IgD-negative memory B cell (primary cell): ENCODE measurements around the gene SPATA33. TPM values are rescaled to one million over a fixed set of nuclear protein-coding genes. Genes with fewer than 3 reads are reported as not detected.
"Not testable (repeated sequence)": the region's sequence is repeated elsewhere in the genome, so short reads cannot be mapped to it uniquely, and the experiment has no call there.

ENCODE experiments used
- H3K27ac Mint-ChIP-seq, 3 donors: one replicate each; pipeline ENCODE4 v1.8.0; 2020 to 2022; ENCODE audit warnings: mild to moderate bottlenecking in 3 of 3, mixed read lengths in 3 of 3, moderate library complexity in 1 of 3
- H3K27me3 Mint-ChIP-seq: one replicate; pipeline ENCODE4 v1.8.0; 2021; ENCODE audit warnings: mixed read lengths
- H3K36me3 Mint-ChIP-seq: one replicate; pipeline ENCODE4 v1.8.0; 2020; ENCODE audit warnings: mild to moderate bottlenecking, mixed read lengths
- H3K4me1 Mint-ChIP-seq, 3 donors: one replicate each; pipeline ENCODE4 v1.8.0; 2020 to 2022; ENCODE audit warnings: mixed read lengths in 3 of 3, mild to moderate bottlenecking in 1 of 3
- H3K4me3 Mint-ChIP-seq, 4 donors: one replicate each; pipeline ENCODE4 v1.8.0; 2020 to 2022; ENCODE audit warnings: mild to moderate bottlenecking in 4 of 4, mixed read lengths in 4 of 4, moderate library complexity in 3 of 4
- H3K9me3 Mint-ChIP-seq, 3 donors: one replicate each; pipeline ENCODE4 v1.8.0; 2020 to 2021; ENCODE audit warnings: mixed read lengths in 3 of 3, mild to moderate bottlenecking in 1 of 3
- polyA plus RNA-seq: library from polyadenylated mRNA; unstranded; fragments of 300-500 nt; fragmentation: Illumina TruSeq; gene quantifications from one replicate; pipeline ENCODE4 v1.2.3, GENCODE V29; 2021

Gene SPATA33
- polyA plus RNA-seq, 1 donor from 2014 or later, result 3.5 TPM

GRCh38 chr16:89642574-89642973 lies 15.1 kb upstream of the SPATA33 start:
- Mint-ChIP-seq H3K27me3 (peaks cover 9% of the 10 kb centered on the region), H3K27ac (no peak overlapping the region), H3K36me3 (no peaks in the 10 kb centered on the region), H3K4me3 (no peak overlapping the region), H3K4me1 (peaks cover 4 to 6% (median 5%) of the 10 kb centered on the region in 3 donors), H3K9me3 (no peaks in the 10 kb centered on the region)

GRCh38 chr16:89643769-89644300 lies 13.8 kb upstream of the SPATA33 start:
- H3K27ac Mint-ChIP-seq, result no peak overlapping the region
- H3K4me1 Mint-ChIP-seq, result peaks cover 4 to 6% (median 5%) of the 10 kb centered on the region in 3 donors
- no peaks in the 10 kb centered on the region for H3K36me3 Mint-ChIP-seq
- peaks cover 9% of the 10 kb centered on the region for H3K27me3 Mint-ChIP-seq
- no peaks in the 10 kb centered on the region for H3K9me3 Mint-ChIP-seq
- H3K4me3 Mint-ChIP-seq, result no peak overlapping the region

DNA sequence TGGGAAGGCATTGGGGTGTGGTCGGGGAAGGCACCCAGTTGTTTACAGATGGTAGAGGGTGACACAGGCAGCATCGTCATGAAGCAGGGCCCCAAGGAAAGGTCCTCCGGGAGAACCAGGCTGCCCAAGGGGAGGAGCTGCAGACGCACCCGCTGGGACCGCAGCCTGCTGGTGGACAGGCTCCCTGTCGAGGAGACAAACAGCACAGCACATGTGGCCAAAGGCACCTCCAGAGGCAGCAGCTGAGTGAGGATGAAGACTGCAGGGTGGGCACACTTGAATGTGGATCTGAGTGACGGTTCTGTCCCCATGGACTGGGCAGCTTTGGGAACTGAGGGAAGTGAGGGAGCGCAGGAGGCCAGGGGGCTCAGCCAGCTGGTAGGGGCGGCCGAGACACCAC lies 12.5 kb upstream of the SPATA33 start:
- Mint-ChIP-seq H3K4me3 (no peak overlapping the region), H3K27ac (no peak overlapping the region), H3K36me3 (no peaks in the 10 kb centered on the region), H3K27me3 (peaks cover 9% of the 10 kb centered on the region), H3K4me1 (peaks cover 4 to 9% (median 5%) of the 10 kb centered on the region in 3 donors), H3K9me3 (no peaks in the 10 kb centered on the region)

DNA sequence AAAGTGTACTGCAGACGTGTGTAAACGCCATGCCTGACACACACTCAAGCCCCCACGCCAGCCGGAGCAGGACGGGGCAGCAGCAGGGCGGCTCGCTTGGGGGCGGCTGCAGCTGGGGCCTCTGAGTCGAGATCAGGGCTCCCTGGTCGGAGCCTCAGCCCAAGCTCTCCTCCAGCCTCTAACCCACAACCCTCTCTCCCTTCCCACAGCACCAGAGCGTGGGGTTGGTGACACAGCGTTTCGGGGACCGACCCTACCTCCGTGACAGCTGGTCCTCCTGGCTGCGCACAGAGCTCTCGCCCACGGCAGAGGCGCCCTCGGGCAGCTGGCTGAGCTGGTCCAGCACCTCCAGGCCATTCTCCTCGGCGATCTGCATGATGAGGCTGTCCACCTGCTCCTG lies 11.4 kb upstream of the SPATA33 start:
- Mint-ChIP-seq H3K4me3 (peak overlapping the region in 1 of 4 donors; percentile 32), H3K27ac (no peak overlapping the region), H3K4me1 (peaks cover 0 to 4% (median 0%) of the 10 kb centered on the region in 3 donors)

DNA sequence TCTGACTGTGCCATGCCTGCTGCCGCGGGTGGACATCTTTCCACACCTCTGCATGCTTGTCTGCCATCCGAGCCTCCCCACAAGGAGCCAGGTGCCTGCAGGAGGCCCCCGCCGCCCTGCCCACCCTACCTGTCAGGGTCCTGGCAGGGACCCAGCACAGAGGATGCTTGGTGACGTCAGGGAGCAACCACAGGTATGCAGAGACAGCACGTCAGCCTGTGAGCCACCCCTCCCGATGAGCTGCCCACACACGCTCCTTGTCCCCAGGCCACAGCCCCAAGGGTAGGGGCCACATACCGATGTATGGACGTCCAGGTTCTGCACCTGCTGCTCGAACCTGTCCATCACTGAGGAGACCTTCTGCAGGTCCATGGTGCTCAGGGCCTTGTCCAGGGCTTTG lies 10.7 kb upstream of the SPATA33 start:
- Mint-ChIP-seq H3K9me3 (no peaks in the 10 kb centered on the region), H3K27me3 (no peaks in the 10 kb centered on the region), H3K36me3 (no peaks in the 10 kb centered on the region), H3K4me1 (peaks cover 0 to 3% (median 0%) of the 10 kb centered on the region in 3 donors), H3K4me3 (no peak overlapping the region), H3K27ac (no peak overlapping the region)

More for the DNA sequence above, 11.4 kb upstream of the SPATA33 start:
- Mint-ChIP-seq H3K9me3 (no peaks in the 10 kb centered on the region), H3K27me3 (no peaks in the 10 kb centered on the region), H3K36me3 (no peaks in the 10 kb centered on the region)

- H3K27ac Mint-ChIP-seq, result no peak overlapping the region
- H3K36me3 Mint-ChIP-seq, result no peaks in the 10 kb centered on the region
- peak overlapping the region in 1 of 4 donors; percentile 40 for H3K4me3 Mint-ChIP-seq
- H3K4me1 Mint-ChIP-seq, result peaks cover 0 to 15% (median 11%) of the 10 kb centered on the region in 3 donors
- no peaks in the 10 kb centered on the region for H3K9me3 Mint-ChIP-seq
- H3K27me3 Mint-ChIP-seq, result no peaks in the 10 kb centered on the region
Measured at GRCh38 chr16:89651584-89651983, 6.1 kb upstream of the SPATA33 start.

- Mint-ChIP-seq H3K9me3 (no peaks in the 10 kb centered on the region), H3K4me1 (peaks cover 0 to 21% (median 17%) of the 10 kb centered on the region in 3 donors), H3K4me3 (peak overlapping the region in 3 of 4 donors; percentile 17 to 89 (median 55)), H3K27ac (peak overlapping the region in 1 of 3 donors; percentile 74), H3K36me3 (no peaks in the 10 kb centered on the region), H3K27me3 (no peaks in the 10 kb centered on the region)
Measured at GRCh38 chr16:89653656-89654295, 3.9 kb upstream of the SPATA33 start.

GRCh38 chr16:89655062-89655643 lies 2.5 kb upstream of the SPATA33 start:
- no peaks in the 10 kb centered on the region for H3K36me3 Mint-ChIP-seq
- H3K4me1 Mint-ChIP-seq, result peaks cover 0 to 21% (median 18%) of the 10 kb centered on the region in 3 donors
- peak overlapping the region in 2 of 4 donors; percentile 73 to 79 for H3K4me3 Mint-ChIP-seq
- H3K27me3 Mint-ChIP-seq, result no peaks in the 10 kb centered on the region
- H3K27ac Mint-ChIP-seq, result peak overlapping the region in 1 of 3 donors; percentile 39
- no peaks in the 10 kb centered on the region for H3K9me3 Mint-ChIP-seq

- H3K27ac Mint-ChIP-seq, result peak overlapping the region; percentile 32 to 71 (median 64)
- H3K9me3 Mint-ChIP-seq, result no peaks in the 10 kb centered on the region
- peak overlapping the region; percentile 79 to 95 (median 88) for H3K4me3 Mint-ChIP-seq
- no peaks in the 10 kb centered on the region for H3K27me3 Mint-ChIP-seq
- H3K4me1 Mint-ChIP-seq, result peaks cover 0 to 21% (median 19%) of the 10 kb centered on the region in 3 donors
- H3K36me3 Mint-ChIP-seq, result no peaks in the 10 kb centered on the region
Measured at GRCh38 chr16:89656435-89657121, 1.1 kb upstream of the SPATA33 start.

- Mint-ChIP-seq H3K4me3 (peak overlapping the region; percentile 83 to 95 (median 89)), H3K36me3 (peaks cover 1% of the 10 kb centered on the region), H3K27me3 (no peaks in the 10 kb centered on the region), H3K9me3 (no peaks in the 10 kb centered on the region), H3K4me1 (peaks cover 0 to 21% (median 19%) of the 10 kb centered on the region in 3 donors), H3K27ac (peak overlapping the region; percentile 67 to 93 (median 74))
Measured at GRCh38 chr16:89658221-89658879, 714 bp downstream of the SPATA33 start.

DNA sequence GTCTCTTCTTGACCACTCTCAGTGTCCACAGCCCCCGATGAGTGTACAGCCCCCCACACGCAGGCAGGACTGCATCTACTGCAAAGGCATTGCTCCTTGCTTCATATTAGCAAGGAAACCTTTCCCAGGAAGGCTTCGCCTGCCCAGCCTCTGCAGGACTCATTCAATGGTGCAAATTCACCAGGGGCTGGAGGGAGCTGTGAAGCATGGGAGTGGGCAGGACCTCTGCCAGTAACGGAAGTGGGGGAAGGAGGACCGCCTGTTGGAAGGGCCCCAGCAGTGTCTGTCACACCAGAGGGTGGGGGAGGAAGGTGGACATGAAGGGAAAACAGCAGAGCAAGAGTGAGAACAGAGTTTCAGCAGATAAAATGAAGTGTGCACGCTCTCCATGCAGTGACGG lies 2.5 kb downstream of the SPATA33 start:
- no peaks in the 10 kb centered on the region for H3K9me3 Mint-ChIP-seq
- H3K4me3 Mint-ChIP-seq, result peak overlapping the region in 1 of 4 donors; percentile 83
- peaks cover 3% of the 10 kb centered on the region for H3K36me3 Mint-ChIP-seq
- no peaks in the 10 kb centered on the region for H3K27me3 Mint-ChIP-seq
- H3K4me1 Mint-ChIP-seq, result peaks cover 0 to 20% (median 14%) of the 10 kb centered on the region in 3 donors
- peak overlapping the region in 1 of 3 donors; percentile 45 for H3K27ac Mint-ChIP-seq

- H3K27ac Mint-ChIP-seq, result peak overlapping the region in 1 of 3 donors; percentile 14
- H3K27me3 Mint-ChIP-seq, result no peaks in the 10 kb centered on the region
- no peaks in the 10 kb centered on the region for H3K9me3 Mint-ChIP-seq
- H3K4me1 Mint-ChIP-seq, result peaks cover 0 to 16% (median 9%) of the 10 kb centered on the region in 3 donors
- H3K36me3 Mint-ChIP-seq, result peaks cover 3% of the 10 kb centered on the region
- peak overlapping the region in 1 of 4 donors; percentile 59 for H3K4me3 Mint-ChIP-seq
Measured at GRCh38 chr16:89661215-89661614, 3.6 kb downstream of the SPATA33 start.

DNA sequence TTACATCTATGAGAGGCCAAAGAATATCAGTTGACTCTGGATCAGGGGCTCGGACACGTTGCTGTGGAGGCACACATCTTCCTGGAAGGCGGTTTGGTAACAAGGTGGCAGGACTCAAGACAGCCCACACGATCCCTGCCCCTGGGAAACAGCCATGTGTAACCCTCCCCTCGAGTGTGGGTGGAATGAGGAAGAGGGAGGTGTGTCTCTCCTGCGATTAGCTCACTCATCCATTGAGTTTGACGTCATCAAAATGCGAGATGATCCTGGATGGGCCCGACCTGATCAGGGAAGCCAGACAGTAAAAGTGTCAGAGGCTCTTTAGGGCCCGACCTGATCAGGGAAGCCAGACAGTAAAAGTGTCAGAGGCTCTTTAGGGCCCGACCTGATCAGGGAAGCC lies 6.6 kb downstream of the SPATA33 start:
- not testable (repeated sequence) for H3K9me3 Mint-ChIP-seq, H3K4me1 Mint-ChIP-seq, H3K27me3 Mint-ChIP-seq, H3K4me3 Mint-ChIP-seq, H3K36me3 Mint-ChIP-seq
- H3K27ac Mint-ChIP-seq, result peak overlapping the region in 1 of 3 donors; percentile 21

DNA sequence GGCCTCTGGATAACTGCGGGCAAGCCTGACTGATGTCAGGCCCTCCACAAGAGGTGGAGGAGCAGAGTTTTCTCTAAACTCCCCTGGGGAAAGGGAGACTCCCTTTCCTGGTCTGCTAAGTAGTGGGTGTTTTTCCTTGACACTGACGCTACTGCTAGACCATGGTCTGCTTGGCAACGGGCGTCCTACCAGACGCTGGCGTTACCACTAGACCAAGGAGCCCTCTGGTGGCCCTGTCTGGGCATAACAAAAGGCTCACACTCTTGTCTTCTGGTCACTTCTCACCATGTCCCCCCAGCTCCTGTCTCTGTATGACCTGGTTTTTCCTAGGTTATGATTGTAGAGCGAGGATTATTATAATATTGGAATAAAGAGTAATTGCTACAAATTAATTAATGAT lies 9.4 kb downstream of the SPATA33 start:
- H3K27me3 Mint-ChIP-seq, H3K36me3 Mint-ChIP-seq, H3K9me3 Mint-ChIP-seq, H3K27ac Mint-ChIP-seq, H3K4me3 Mint-ChIP-seq, H3K4me1 Mint-ChIP-seq: not testable (repeated sequence)

DNA sequence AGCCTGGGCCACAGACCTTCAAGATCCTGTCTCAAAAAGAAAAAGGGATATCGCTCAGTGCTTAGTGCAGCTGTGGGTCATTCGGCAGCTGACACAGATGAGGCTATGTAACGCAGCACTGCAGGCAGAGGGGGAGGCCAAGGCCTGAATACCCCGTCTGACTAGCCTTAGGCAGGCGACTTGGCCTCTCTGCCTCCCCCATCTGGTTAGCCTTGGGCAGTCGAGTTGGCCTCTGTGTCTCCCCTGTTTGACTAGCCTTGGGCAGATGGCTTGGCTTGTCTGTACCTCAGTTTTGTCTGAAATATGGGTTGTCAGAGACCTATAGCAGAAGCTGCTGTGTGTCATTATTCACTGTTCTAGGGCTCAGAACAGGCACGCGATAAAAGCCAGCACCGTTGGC lies 10.0 kb downstream of the SPATA33 start:
- no peak overlapping the region for H3K27ac Mint-ChIP-seq
- H3K4me1 Mint-ChIP-seq, result peaks cover 0 to 6% (median 2%) of the 10 kb centered on the region in 3 donors
- peaks cover 3% of the 10 kb centered on the region for H3K36me3 Mint-ChIP-seq
- peaks cover 0 to 2% (median 0%) of the 10 kb centered on the region in 3 donors for H3K9me3 Mint-ChIP-seq
- H3K4me3 Mint-ChIP-seq, result no peak overlapping the region
- no peaks in the 10 kb centered on the region for H3K27me3 Mint-ChIP-seq
